Osteocyte (in vitro differentiated cells): Measurements from ENCODE around the gene FEV. TPM values are rescaled to one million over a fixed set of nuclear protein-coding genes. Genes with fewer than 3 reads are reported as not detected.

ENCODE experiments used
- DNase-seq: peaks from one replicate; pipeline ENCODE4 v3.0.0; 2021; ENCODE audit warnings: mixed read lengths; ENCODE audit not compliant: unreplicated experiment; ENCODE audit errors: extremely low spot score
- H3K27ac Mint-ChIP-seq: one replicate; pipeline ENCODE4 v1.8.0; 2021; ENCODE audit warnings: mild to moderate bottlenecking, mixed read lengths; ENCODE audit not compliant: unreplicated experiment
- H3K27me3 Mint-ChIP-seq: one replicate; pipeline ENCODE4 v1.8.0; 2021; ENCODE audit warnings: mixed read lengths; ENCODE audit not compliant: unreplicated experiment
- H3K36me3 Mint-ChIP-seq: one replicate; pipeline ENCODE4 v1.8.0; 2021; ENCODE audit warnings: mixed read lengths; ENCODE audit not compliant: unreplicated experiment
- H3K4me1 Mint-ChIP-seq: one replicate; pipeline ENCODE4 v1.8.0; 2021; ENCODE audit warnings: mixed read lengths; ENCODE audit not compliant: unreplicated experiment
- H3K4me3 Mint-ChIP-seq: one replicate; pipeline ENCODE4 v1.8.0; 2021; ENCODE audit warnings: mild to moderate bottlenecking, moderate library complexity, mixed read lengths; ENCODE audit not compliant: unreplicated experiment
- H3K9me3 Mint-ChIP-seq: one replicate; pipeline ENCODE4 v1.8.0; 2021; ENCODE audit warnings: mixed read lengths; ENCODE audit not compliant: unreplicated experiment
- total RNA-seq: library from RNA; stranded (reverse); gene quantifications from 2 replicates; pipeline ENCODE4 v1.2.1, GENCODE V29; 2021
- TF ChIP-seq, protein P1 (sequence below): fragments of 200-600 bp; sonication (generic); IDR thresholded peaks from 2 replicates; pipeline ENCODE4 v1.5.0; 2021; ENCODE audit warnings: antibody characterized with exemption, mild to moderate bottlenecking, moderate library complexity

FEV gene
- total RNA-seq, 1 donor from 2014 or later, result not detected

DNA sequence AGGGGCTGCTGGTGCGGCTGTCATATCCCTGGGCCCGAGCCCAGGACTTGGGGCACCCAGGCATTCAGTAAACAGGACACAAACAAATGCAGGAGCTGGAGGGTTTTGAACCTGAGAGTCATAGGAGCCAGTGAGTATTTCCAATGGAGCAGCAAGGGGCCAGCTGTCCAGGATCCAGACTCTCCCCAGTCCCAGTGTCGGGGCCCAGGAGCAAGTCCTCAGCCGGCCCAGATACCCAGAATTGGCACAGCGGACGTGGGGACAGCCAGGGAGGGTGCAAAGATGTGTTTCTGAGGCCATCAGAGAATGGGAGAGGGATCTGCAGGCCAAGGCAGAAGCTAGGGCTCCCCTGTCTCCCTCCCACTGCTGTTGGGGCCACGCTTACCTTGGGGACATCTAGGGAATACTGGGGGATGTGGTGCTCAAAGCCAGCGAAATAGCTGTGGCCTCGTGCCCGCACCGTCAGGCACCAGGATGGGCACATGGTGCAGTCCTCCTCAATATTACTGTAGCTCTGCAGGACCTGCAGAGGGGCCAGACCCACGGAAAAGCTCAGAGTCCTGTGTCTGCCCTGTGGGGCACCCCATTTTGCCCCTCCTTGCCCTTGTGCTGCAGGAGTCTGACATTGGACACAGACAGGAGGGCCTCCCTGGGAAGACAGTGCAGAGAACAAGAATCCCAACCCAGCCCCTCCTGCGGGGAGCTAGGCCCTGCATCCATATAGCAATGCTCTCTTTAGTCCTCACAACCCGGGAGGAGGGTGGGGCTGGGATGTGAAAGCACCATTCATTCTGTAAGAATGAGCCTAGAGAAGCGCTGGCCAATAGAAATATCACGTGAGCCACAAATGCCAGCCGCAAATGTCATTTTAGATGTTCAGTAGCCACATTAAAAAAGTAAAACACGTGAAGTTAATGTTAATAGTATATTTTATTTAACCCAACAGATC is 40.9 kb upstream of the FEV start:
- Mint-ChIP-seq H3K4me1 (no peaks in the 10 kb centered on the region), H3K27me3 (peaks cover 23% of the 10 kb centered on the region), H3K36me3 (no peaks in the 10 kb centered on the region), H3K4me3 (no peak overlapping the region), H3K9me3 (no peaks in the 10 kb centered on the region), H3K27ac (no peak overlapping the region)
- TF ChIP-seq, protein P1, sequence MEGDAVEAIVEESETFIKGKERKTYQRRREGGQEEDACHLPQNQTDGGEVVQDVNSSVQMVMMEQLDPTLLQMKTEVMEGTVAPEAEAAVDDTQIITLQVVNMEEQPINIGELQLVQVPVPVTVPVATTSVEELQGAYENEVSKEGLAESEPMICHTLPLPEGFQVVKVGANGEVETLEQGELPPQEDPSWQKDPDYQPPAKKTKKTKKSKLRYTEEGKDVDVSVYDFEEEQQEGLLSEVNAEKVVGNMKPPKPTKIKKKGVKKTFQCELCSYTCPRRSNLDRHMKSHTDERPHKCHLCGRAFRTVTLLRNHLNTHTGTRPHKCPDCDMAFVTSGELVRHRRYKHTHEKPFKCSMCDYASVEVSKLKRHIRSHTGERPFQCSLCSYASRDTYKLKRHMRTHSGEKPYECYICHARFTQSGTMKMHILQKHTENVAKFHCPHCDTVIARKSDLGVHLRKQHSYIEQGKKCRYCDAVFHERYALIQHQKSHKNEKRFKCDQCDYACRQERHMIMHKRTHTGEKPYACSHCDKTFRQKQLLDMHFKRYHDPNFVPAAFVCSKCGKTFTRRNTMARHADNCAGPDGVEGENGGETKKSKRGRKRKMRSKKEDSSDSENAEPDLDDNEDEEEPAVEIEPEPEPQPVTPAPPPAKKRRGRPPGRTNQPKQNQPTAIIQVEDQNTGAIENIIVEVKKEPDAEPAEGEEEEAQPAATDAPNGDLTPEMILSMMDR, result no peak
- no peak for DNase-seq

DNA sequence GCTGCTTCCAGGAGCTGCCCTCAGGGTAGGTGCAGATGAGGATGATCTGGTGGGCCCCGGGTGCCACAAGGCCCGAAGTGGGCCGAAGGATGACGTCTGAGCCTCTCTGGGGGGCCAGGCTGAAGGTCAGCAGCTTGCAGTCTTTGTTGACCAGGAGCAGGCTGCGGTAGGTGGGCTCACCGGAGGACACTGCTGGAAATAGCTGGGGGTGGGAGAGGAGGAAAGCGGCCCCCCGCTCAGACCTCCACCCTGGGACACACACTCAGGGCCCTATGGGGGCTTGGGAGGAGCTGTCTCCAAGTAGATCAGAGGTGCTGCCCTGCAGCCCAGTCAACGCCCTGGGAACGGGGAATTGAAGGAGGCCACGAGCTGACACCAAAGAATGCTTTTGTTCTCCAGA is 39.1 kb upstream of the FEV start:
- H3K4me3 Mint-ChIP-seq, result no peak overlapping the region
- peaks cover 27% of the 10 kb centered on the region for H3K27me3 Mint-ChIP-seq
- H3K4me1 Mint-ChIP-seq, result no peaks in the 10 kb centered on the region

DNA sequence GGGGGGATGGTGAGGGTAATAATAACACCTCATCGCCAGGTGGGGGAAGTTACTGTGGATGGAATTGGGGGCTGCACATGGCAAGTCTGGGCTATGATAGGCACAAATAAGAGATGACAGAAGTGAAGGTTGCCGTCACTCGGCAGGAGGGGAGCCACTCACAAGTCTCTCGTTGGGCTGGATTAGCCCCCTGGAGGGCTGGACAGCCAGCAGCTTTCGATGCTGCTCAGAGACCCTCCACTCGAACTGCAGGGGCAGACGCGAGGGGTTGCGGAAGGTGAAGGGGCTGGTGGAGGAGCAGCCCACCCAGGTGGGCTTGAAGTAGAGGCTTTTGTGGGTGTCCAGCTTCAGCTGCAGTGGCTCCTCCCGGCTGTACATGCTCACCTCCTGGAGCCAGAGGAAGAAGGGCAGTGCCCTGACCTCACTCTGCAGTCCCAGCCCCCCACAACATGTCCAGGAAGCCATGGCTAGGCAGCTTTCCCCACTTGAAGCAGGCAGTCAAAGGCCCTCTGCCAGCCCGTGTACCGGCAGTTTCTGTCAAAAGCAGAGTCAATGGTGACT is 38.1 kb upstream of the FEV start:
- TF ChIP-seq, protein P1, result no peak
- no peak overlapping the region for H3K27ac Mint-ChIP-seq
- peaks cover 28% of the 10 kb centered on the region for H3K27me3 Mint-ChIP-seq
- H3K4me1 Mint-ChIP-seq, result no peaks in the 10 kb centered on the region
- H3K9me3 Mint-ChIP-seq, result no peaks in the 10 kb centered on the region
- no peak for DNase-seq
- H3K4me3 Mint-ChIP-seq, result no peak overlapping the region
- no peaks in the 10 kb centered on the region for H3K36me3 Mint-ChIP-seq

More for the DNA sequence above, 39.1 kb upstream of the FEV start:
- TF ChIP-seq, protein P1, result no peak
- Mint-ChIP-seq H3K27ac (no peak overlapping the region), H3K36me3 (no peaks in the 10 kb centered on the region), H3K9me3 (no peaks in the 10 kb centered on the region)
- no peak for DNase-seq

- TF ChIP-seq, protein P1, result no peak
- H3K4me1 Mint-ChIP-seq, result no peaks in the 10 kb centered on the region
- H3K4me3 Mint-ChIP-seq, result no peak overlapping the region
- H3K9me3 Mint-ChIP-seq, result no peaks in the 10 kb centered on the region
- no peak overlapping the region for H3K27ac Mint-ChIP-seq
- H3K36me3 Mint-ChIP-seq, result no peaks in the 10 kb centered on the region
- H3K27me3 Mint-ChIP-seq, result peaks cover 32% of the 10 kb centered on the region
- DNase-seq, result no peak
Measured at GRCh38 chr2:219022616-219023015, 37.6 kb upstream of the FEV start.

DNA sequence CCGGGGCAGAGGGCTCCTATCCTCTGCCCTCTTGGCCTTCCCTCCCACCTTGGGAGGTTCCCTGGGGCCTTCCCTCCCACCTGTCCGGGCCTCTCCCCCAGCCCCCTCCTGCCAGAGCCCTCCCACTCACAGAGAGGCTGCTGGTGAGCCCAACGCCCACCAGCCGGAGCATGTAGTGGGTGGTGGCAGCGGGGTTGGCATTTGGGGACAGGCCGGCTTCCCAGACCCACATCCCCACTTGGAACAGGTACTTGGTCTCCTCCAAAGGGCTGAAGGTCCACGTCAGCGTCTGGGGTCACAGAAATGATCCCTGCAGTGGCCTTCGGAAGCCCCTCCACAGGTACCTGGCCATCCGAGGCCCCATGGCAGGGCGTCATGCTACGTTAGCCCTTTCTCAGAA is 37.1 kb upstream of the FEV start:
- Mint-ChIP-seq H3K4me3 (no peak overlapping the region), H3K27me3 (peaks cover 38% of the 10 kb centered on the region), H3K9me3 (no peaks in the 10 kb centered on the region), H3K36me3 (no peaks in the 10 kb centered on the region), H3K27ac (no peak overlapping the region), H3K4me1 (no peaks in the 10 kb centered on the region)
- no peak for DNase-seq
- TF ChIP-seq, protein P1, result no peak
